Peyer's patch (tissue), 4 donors: ENCODE results near the gene PCDHGC4.

Experiments
- CTCF ChIP-seq, 6 experiments: fragments of 450-650 bp in 4 of 6; fragments of 200-600 bp in 2 of 6; sonication (generic) in 1 of 6; IDR thresholded peaks; one replicate each; pipeline ENCODE4 v1.5.1; 2017 to 2019; ENCODE audit warnings: antibody characterized with exemption in 6 of 6, mild to moderate bottlenecking in 3 of 6, moderate library complexity in 1 of 6
- POLR2A ChIP-seq, 2 donors: fragments of 450-650 bp; IDR thresholded peaks; one replicate each; pipeline ENCODE4 v1.5.1; 2017; ENCODE audit warnings: antibody characterized with exemption in 2 of 2, mild to moderate bottlenecking in 2 of 2, moderate library complexity in 2 of 2

DNA sequence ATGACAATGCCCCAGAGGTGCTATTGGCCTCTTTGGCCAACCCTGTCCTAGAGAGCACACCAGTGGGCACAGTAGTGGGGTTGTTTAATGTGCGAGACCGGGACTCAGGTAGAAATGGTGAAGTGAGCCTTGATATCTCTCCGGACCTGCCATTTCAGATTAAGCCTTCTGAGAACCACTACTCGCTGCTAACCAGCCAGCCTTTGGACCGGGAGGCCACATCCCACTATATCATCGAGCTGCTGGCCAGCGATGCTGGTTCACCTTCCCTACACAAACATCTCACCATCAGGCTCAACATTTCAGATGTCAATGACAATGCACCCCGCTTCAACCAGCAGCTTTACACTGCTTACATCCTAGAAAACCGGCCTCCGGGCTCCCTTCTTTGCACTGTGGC, 5.4 kb downstream of the PCDHGC4 start:
- TF ChIP-seq CTCF (IDR thresholded peaks at IDR 0.05) (no peak), POLR2A (IDR thresholded peaks at IDR 0.05) (no peak)
